GM18507 (cell line): ENCODE measurements around the gene SIPA1L3.

ENCODE experiments used
- DNase-seq: peaks from one replicate; pipeline ENCODE4 v3.0.0; 2011; ENCODE audit warnings: low read depth; ENCODE audit not compliant: insufficient read length; ENCODE audit errors: extremely low spot score
- FAIRE-seq: peaks from 2 replicates; lab custom pipeline; 2011; peaks lifted over from hg19 to GRCh38; lab: Jason Lieb, UNC

SIPA1L3 gene

DNA sequence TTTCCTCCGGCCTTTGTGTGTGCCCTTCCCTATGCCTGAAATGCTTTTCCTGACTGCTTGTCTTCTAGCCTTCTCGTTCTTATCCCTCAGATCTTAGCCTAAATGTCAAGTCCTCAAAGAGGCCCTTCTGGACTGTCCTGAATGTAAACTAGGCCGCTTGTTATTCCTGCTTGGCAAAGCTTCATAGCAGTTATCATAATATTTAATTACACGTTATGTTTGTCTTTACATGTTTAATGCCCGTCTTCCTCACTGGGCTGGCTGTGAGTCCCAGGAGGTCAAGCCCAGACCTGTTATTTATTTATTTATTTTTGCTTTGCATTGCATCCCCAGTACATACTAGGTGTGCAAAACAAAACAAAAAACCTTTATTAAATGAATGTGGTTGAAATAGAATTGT, 62.7 kb downstream of the SIPA1L3 start:
- DNase-seq (no peak), FAIRE-seq (no peak)

DNA sequence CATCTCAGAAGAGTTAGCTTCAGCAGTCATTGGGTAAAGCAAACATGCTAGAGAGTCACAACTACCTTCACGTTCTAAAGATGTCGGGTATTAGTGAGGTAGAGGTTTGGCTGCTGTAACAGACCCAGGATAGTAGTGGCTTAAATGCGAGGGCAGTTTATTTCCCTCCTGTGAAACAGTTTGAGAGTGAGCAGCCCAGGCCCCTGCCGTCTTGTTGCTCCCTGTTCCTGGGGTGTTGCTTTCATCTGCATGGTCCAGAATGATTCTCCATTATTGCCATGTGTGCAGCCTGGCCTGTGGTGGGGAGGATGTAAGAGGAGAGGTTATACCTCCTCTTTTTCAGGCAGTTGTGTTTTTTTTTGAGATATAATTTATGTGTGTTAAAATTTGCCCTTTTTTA, 63.7 kb downstream of the SIPA1L3 start:
- no peak for DNase-seq

DNA sequence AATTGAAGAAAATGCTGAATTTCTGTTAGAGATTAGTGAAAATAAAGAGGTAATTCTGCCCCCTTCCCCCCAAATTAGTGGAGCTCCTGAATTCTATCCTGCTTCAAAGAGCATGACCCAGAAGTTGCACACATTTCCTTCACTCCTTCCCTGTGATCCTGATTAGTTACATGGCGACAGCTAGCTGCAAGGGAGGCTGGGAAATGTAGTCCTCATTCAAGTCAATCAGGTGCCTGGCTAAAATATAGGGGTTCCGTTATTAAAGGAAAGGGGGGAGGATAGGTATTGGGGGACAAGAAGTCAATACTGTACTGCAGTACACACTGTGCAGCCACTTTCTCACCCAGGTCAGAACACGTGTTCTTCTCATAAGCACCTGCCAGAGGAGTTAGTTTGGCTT, 65.8 kb downstream of the SIPA1L3 start:
- DNase-seq (no peak), FAIRE-seq (no peak)

More for the DNA sequence above, 63.7 kb downstream of the SIPA1L3 start:
- no peak for FAIRE-seq

DNA sequence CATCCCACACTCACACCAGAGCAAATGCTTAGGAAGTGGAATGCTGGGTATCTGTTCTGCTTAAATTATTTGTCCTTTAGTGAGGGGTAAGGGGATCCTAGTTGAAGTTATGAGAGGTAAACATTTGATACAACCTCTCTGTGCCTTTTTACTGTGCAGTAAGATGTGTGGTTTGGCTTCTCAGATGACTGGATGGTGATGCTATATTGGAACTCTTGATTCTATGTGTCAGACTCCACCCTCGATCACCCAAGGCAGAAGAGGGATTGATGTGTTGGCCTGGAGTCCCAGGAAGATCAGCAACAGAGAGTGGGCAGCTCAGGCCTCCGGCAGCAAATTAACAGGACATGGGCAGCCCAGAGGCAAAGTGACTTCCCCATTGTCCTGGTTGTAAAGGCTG, 66.7 kb downstream of the SIPA1L3 start:
- DNase-seq, result no peak
- FAIRE-seq, result peak; percentile 48

DNA sequence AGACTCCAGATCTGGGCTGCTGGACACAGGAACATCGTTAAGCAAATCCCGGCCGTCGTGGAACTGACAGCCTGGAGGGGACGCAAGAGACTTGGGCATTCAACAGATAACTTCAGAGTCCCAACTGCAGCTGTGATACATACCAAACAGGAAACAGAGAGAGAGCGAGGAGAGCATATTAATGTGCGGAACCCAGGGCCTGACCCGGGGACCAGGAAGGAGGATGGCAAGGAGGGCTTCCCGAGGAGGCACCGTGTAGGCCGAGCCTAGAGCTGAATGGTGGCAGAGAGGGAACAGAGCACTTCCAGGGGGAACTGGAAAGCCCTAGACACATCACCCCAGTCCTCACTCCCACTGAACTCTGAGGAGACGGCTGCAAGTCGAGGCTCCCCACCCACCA, 68.1 kb downstream of the SIPA1L3 start:
- FAIRE-seq (peak; percentile 83), DNase-seq (no peak)

DNA sequence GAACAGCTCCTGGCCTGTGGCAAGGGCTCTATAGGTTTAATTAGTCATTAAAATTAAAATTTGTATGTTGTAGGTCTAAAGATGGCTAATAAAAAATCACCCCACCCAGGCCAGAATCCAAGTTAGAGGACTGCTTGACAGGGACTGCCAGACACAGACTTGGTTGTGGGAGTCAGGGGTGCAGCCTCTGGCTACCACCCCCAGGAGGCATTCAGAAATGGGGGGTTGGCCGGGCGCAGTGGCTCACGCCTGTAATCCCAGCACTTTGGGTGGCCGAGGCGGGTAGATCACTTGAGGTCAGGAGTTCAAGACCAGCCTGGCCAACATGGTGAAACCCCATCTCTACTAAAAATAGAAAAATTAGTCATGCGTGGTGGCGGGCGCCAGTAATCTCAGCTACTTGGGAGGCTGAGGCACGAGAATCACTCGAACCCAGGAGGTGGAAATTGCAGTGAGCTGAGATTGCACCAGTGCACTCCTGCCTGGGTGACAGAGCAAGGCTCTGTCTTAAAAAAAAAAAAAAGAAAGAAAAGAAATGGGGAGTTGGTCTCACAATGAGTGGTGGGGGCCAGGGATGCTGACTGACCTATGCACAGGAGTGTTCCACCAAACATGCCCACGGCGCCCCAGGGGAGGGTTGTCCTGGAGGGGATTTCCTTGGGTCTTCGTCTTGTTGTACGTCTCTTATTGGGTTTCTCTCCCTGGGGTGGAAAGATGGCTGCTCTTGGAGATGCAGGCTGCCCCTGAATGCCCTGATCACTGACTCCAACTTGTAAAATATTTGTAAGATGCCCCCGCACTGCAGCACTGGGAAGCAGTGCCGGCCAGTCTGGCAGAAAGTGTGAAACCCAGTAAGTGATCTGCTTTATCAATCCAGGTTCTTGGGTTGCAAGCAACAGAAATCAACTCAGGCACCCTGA, 68.8 kb downstream of the SIPA1L3 start:
- peak; percentile 59 for FAIRE-seq
- no peak for DNase-seq

DNA sequence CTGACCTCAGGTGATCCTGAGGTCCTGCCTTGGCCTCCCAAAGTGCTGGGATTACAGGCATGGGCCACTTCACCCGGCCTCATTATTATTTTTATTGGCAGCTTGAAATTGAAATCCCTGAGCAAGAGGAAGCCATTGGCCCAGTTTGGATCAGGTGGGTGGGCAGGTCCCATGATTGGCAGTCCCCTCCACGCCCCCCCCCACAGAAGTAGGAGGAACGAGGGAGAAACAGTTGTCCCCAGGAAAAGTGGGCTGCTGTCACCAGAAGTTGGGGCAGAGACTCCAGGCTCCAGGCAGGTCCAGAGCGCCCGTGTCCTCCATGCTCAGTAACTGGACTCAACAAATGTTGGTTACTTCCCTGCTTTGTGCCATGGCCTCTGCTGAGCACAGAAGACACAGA, 70.4 kb downstream of the SIPA1L3 start:
- DNase-seq, result no peak
- no peak for FAIRE-seq

DNA sequence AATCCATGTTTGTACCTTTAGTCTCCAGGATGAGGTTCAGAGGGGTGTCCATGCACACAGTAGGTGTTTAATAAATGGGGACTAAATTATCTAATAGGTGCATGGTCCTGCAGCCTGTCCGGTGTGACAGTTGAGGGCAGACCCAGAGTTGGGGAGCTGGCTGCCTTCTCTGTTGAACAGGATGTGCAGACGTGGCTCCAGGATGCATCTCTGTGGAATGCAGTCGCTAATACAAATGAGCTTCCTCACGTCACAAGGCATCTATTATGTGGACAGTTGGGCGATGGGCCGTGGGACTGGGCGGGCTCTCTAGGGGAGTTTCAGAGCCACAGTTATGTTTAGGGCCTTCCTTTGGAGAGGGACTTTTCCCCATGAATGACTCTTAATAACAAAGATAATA, 71.0 kb downstream of the SIPA1L3 start:
- peak; percentile 39 for FAIRE-seq

DNA sequence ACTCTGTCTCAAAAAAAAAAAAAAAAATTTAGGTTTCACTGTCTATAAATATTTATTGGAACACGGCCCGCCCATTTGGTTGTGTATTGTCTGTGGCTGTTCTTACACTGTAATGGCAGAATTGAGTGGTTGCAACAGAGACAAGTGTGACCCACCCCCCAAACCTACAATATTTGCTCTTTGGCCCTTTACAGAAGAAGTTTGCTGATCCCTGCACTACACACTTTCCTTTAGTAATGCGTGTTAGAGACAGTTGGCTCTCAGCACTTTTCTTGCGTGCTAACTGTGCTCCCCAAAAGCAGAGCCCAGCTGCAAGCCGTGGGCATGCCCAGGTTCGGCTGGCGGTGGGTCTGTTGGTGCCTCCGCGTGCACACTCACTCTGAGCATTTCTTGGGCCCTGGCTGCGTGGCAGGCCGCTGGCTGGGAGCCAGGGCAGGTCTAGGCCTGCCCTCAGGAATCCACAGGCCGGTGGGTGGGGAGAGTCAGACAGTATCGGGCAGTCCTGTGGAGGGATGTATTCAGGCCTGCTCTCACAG, 72.6 kb downstream of the SIPA1L3 start:
- no peak for DNase-seq
- peak; percentile 79 for FAIRE-seq

More for the DNA sequence above, 71.0 kb downstream of the SIPA1L3 start:
- DNase-seq, result no peak

DNA sequence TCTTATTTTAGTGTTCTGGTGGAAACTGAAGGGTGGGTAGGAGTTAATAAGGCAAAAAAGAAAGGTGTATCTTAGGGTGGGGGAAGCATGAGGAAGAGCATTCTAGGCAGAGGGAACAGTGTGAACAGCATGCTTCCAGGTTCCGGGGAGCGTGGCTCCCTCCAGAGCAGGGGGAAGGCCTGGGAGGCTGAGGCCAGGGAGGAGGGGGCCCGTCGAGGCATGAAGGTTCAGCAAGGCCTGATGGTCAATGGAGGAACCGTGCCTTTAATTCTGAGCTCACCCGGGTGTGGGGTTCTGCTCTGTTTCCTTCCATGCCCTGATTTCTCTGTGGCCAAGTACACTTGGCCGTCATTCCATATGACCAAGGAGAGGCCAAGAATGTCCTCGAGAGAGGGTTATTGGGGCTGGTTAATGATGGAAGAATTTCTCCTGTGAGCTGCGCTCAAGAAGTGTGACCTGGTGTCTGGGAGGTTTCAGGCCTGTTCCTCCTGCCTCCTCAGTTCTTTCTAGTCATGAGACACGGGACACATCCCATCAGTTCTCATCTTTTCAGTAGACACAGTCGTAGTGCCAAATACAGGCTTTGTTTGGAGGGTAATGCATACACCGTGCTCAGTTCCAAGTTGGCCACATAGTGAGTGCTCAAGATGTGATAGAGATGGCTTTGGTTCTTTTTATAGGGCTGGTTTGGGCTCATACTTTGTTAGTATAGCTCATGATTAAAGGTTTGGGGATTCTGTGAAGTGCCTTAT, 73.6 kb downstream of the SIPA1L3 start:
- DNase-seq (no peak), FAIRE-seq (peak; percentile 60)

DNA sequence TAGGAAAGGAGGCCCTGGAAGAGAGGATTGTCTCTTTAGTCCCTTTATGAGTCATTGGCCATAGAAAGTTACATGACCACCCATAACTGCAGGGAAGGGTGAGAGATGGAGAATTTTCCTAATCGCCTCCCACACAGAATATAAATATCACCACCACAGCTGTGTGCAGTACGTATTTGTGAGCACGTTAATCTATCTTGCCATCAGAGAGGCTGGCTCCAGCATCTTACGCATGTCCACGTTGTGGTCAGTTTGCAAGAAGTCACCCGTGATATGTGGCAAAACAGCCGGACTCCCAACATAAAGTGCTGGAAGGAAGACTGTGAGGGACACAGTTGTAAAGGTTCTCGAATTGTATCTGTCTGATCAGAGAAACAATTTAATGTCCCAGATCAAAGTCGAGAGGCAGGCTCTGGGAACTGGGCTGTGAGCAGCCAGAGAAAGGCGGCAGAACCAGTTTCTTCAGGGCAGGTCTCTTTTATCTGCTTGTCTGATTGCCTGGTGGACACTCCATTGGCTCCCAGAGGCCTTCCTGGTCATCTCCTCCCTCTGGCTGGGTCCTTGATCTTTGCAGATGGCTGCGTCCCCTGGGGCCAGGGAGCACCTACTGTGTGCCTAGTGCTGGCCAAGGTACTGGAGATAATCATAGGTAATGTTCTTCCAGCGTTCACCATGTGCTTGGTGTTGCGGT, 74.9 kb downstream of the SIPA1L3 start:
- DNase-seq, result no peak
- no peak for FAIRE-seq

DNA sequence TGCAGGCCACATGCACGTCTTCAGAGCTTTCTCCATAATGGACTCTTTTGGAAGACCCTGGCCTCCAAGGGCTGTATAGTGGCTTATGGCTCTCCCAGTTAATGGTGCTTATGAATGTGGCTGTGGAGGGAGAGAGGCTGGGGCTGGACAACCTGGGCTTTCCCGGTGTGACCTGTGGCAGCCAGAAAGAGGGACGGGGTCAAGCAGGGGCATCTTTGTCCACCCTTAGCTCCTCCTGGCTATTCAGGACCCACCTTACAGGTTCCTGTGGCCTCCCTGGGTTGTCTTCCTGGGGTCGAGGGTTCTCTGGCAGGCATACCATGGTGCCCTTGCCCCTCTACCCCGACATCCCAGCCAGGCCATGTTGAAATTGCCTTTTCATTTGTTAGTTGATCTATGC, 75.6 kb downstream of the SIPA1L3 start:
- FAIRE-seq (no peak), DNase-seq (no peak)

DNA sequence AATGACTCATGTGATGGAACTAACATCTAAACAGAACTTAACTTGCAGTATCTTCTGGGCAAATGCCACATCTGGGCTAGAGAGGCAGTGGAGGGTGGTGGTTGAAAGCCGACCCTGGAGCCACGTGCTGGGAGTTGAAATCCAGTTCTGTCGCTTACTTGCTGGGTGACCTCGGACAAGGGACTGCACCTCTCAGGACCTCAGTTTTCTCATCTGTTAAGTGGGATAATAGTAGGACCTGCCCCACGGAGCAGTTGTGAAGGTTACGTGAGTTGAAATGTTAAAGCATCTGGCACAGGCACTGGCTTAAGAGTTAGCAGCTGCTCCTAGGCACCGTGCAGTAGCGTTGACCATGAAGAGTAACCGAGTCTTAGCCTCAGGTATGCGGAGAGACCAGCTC, 76.1 kb downstream of the SIPA1L3 start:
- DNase-seq (no peak), FAIRE-seq (no peak)

DNA sequence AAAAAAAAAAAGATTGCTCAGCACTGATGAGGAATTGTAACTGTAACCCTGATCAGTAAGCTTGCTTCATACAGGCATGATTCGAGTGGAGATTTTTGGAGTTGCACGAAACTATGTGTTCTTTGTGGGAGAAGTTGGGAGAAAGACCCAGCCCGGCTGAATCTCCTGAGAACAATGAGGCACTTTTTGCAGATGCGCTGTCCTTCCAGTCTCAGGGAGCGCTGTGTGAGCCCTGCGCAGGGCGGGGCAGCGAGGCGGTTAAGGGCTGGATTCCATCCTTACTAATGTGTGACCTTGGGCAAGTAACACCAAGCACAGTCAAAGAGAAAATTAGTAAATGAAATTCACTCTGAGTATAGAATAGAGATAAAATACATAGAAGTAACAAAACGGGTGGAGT, 76.9 kb downstream of the SIPA1L3 start:
- DNase-seq, result no peak
- FAIRE-seq, result no peak

DNA sequence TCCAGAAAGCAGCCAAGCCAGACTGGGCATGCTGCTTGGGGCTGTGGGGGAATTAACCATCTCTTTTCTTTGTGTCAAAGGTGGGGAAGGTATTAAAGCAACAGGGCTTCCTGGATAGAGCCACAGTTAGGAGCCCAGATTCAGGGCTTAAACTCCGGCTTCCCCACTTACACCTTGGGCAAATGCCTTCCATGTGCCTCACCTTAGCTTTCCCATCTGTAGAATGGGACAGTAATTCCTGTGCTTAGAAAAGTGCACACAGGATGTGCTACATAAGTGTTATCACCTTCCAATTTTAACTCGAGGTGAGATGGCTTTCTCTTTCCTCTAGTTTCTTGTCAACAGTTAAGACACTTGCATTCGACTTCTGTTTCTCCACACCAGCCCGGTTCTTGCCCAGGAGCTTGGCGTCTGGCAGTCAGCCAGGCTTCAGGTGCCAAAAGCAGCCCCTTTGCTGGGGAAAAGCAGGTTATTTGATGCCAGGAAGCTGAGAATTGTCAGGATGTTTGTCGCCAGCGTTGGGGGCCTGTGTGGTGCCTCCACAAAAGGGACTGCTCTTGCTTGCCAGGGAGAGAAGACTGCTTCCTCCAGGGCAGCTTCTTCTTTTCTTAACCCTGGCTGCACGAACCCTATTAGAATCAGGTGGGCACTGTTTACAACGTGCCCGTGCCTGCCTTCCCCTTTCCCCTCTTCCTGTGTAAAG, 79.2 kb downstream of the SIPA1L3 start:
- DNase-seq, result no peak
- FAIRE-seq, result peak; percentile 79

DNA sequence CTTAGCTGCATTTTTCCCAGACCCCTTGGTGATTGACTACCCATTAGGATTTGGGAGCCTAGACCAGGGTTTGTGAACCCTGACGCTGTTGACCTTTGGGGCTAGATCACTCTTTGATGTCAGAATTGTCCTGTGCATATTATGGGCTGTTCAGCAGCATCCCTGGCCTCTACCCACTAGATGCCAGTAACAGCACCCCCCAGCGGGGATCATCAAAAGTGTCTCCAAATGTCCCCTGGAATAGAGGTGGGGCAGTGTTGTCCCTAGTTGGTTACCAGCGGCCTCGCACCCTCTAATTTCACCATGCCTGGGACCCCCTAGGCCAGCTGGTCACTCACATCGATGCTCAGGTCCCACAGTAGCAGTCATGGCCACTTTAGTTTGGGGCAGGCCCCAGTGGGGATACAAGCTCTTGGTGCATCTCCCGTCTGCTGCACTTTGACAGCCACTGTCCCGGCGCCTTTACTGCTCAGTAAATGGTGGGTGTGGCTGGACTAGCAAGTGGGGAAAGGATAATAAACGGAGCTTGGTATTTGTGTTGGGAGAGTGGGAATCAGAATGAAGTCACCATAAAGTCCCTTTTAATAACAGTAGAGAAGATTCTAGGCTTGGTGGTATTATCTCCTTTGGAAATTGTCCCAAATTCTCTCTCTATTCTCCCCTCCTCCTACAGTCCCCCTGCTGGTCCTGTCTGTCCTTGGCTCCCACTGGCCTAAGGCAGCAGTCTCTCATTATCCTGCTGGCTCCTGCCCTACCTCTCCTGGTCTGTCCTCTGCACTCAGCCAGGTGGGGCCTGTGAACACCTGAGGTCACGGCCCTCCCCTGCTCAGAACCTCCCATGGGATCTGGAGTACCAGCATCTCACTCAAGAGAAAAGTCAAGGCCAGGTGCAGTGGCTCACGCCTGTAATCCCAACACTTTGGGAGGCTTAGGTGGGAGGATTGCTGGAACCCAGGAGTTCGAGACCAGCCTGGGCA, 80.6 kb downstream of the SIPA1L3 start:
- no peak for DNase-seq
- peak; percentile 12 for FAIRE-seq

DNA sequence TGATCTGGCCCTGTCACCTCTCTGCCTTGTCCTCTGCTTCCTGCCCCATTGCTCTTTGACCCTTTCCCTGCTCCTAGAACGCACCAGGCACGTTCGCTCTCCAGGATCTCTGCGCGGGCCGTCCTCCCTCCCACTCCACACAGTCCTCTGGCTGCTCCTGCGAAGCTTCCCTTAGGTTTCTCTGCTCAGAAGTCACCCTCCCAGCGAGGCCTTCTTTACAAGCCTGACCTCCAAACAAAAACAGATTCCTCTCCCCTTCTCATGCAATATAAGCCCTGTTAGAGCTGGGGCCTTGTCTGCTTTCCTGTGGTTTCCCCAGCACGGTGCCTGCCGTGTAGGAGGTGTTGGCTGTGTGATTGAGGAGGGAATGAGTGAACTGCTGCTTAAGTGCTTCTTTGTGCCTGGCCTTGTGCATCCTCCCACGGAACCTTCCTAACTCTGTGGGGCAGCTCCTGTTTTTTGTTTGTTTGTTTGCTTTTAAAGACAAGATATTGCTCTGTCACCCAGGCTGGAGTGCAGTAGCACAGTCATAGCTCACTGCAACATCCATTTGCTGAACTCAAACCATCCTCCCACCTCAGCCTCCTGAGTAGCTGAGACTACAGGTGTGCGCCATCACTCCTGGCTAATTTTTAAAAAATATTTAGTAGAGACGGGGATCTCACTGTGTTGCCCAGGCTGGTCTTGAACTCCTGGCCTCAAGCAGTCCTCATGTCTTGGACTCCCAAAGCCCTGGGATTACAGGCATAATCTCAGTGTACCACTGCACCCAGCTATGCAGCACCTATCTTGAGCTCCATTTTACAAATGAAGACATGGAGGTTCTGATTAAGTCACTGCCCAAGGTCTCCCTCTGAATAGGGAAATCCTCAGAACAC, 82.0 kb downstream of the SIPA1L3 start:
- DNase-seq, result no peak
- no peak for FAIRE-seq
